HEK293T (cell line): ENCODE results near the gene TLE4.

ENCODE experiments used
- ARNT ChIP-seq: fragments of 450-650 bp; IDR thresholded peaks from 2 replicates; pipeline ENCODE4 v1.6.1; 2017; ENCODE audit warnings: mild to moderate bottlenecking
- BHLHE40 ChIP-seq: fragments of 450-650 bp; IDR thresholded peaks from 2 replicates; pipeline ENCODE4 v1.6.1; 2016; ENCODE audit warnings: mild to moderate bottlenecking, moderate library complexity, borderline replicate concordance
- CTBP1 ChIP-seq: fragments of 450-650 bp; IDR thresholded peaks from 2 replicates; pipeline ENCODE4 v1.6.1; 2016; ENCODE audit warnings: borderline replicate concordance
- FOXA1 ChIP-seq: fragments of 450-650 bp; IDR thresholded peaks from 2 replicates; pipeline ENCODE4 v1.6.1; 2016; ENCODE audit warnings: mild to moderate bottlenecking
- FOXK2 ChIP-seq: fragments of 450-650 bp; IDR thresholded peaks from 2 replicates; pipeline ENCODE4 v1.6.1; 2016; ENCODE audit warnings: mild to moderate bottlenecking
- FOXM1 ChIP-seq: fragments of 450-650 bp; IDR thresholded peaks from 2 replicates; pipeline ENCODE4 v1.6.1; 2017; ENCODE audit warnings: mild to moderate bottlenecking, borderline replicate concordance
- HDGF ChIP-seq: fragments of 450-650 bp; IDR thresholded peaks from 2 replicates; pipeline ENCODE4 v1.6.1; 2017; ENCODE audit warnings: antibody characterized with exemption, borderline replicate concordance
- PKNOX1 ChIP-seq: fragments of 450-650 bp; IDR thresholded peaks from 2 replicates; pipeline ENCODE4 v1.6.1; 2016
- SUZ12 ChIP-seq: fragments of 450-650 bp; IDR thresholded peaks from 2 replicates; pipeline ENCODE4 v1.6.1; 2016; ENCODE audit warnings: mild to moderate bottlenecking
- TARDBP ChIP-seq: fragments of 450-650 bp; IDR thresholded peaks from 2 replicates; pipeline ENCODE4 v1.6.1; 2016
- ZNF384 ChIP-seq: fragments of 450-650 bp; IDR thresholded peaks from 2 replicates; pipeline ENCODE4 v1.6.1; 2016

DNA sequence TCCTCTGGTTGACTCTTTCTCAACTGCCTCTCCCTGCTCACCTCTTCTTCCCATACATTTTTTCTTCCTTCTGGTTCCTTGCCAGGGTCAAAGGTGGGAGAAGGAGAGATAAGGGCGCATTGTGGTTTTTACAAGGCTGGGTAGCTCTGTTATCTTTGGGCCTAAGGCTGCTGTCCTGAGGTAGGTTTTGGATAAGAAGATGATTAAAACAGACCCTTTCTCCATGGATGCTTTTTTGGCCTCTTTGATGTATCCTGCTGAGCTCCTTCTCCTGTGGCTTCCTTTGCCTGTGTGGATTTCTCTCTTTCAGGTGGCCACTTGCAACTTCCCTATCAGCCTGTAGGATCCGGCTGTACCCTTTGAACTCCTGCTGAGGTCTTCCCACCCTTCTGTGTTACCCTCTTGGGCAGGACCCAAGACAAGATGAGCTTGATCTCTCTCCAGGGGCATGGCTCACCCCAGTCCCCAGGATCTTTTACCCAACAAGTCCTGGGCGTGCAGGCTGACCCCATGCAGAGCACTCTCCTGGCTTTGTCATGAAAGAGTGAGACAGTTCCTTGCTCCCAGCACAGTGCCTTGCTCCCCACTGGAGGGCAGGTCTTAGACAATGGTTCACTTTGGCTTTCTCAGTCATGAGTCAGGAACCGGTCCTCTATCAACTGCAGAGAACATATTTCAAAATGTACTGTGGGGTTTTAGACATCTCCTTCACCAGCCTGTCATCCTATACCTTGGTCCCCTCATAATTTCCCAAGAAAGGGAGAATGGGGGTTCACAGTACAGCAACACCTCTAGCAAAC lies 197.9 kb downstream of the TLE4 start:
- TF ChIP-seq HDGF (no peak), BHLHE40 (no peak), SUZ12 (no peak), TARDBP (no peak), FOXA1 (no peak), FOXM1 (no peak), ZNF384 (no peak), ARNT (no peak), PKNOX1 (no peak), FOXK2 (no peak), CTBP1 (no peak)
